DOHH2 (cell line): Measurements from ENCODE around the gene DNM1L.

ENCODE experiments used
- EZH2phosphoT487 ChIP-seq: fragments of 200-600 bp; sonication (generic); IDR thresholded peaks from 2 replicates; pipeline ENCODE4 v1.6.1; 2017; ENCODE audit warnings: borderline replicate concordance, mild to moderate bottlenecking, antibody characterized with exemption, low read length, moderate library complexity, mixed read lengths
- TF ChIP-seq, protein P1 (sequence below): fragments of 200-600 bp; sonication (generic); IDR thresholded peaks from one replicate; pipeline ENCODE4 v1.5.1; 2014; ENCODE audit warnings: antibody characterized with exemption, mild to moderate bottlenecking, low read depth, low read length; ENCODE audit not compliant: poor library complexity, severe bottlenecking

GRCh38 chr12:32706335-32707024 lies 27.4 kb downstream of the DNM1L start:
- TF ChIP-seq, protein P1, sequence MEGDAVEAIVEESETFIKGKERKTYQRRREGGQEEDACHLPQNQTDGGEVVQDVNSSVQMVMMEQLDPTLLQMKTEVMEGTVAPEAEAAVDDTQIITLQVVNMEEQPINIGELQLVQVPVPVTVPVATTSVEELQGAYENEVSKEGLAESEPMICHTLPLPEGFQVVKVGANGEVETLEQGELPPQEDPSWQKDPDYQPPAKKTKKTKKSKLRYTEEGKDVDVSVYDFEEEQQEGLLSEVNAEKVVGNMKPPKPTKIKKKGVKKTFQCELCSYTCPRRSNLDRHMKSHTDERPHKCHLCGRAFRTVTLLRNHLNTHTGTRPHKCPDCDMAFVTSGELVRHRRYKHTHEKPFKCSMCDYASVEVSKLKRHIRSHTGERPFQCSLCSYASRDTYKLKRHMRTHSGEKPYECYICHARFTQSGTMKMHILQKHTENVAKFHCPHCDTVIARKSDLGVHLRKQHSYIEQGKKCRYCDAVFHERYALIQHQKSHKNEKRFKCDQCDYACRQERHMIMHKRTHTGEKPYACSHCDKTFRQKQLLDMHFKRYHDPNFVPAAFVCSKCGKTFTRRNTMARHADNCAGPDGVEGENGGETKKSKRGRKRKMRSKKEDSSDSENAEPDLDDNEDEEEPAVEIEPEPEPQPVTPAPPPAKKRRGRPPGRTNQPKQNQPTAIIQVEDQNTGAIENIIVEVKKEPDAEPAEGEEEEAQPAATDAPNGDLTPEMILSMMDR, result no peak
- no peak for TF ChIP-seq EZH2phosphoT487
